Ovary (tissue), 3 donors: ENCODE data around the gene BDH2.

ENCODE experiments used
- CTCF ChIP-seq, 3 donors: fragments of 450-650 bp in 2 of 3; fragments of 200-600 bp in 1 of 3; IDR thresholded peaks; one replicate each; pipeline versions ENCODE4 v1.5.1 to v1.8.0; 2016 to 2022; ENCODE audit warnings: antibody characterized with exemption in 3 of 3, mild to moderate bottlenecking in 1 of 3
- EP300 ChIP-seq: sonication (generic); formaldehyde crosslinking; IDR thresholded peaks from one replicate; pipeline ENCODE4 v1.6.1; 2017; ENCODE audit warnings: antibody characterized with exemption
- POLR2A ChIP-seq: fragments of 450-650 bp; IDR thresholded peaks from one replicate; pipeline ENCODE4 v1.6.1; 2017; ENCODE audit warnings: antibody characterized with exemption, mild to moderate bottlenecking, moderate library complexity
- donor health status: DM: no; HTN: no; CAD: no.

GRCh38 chr4:103105558-103106356, 6.1 kb upstream of the BDH2 start:
- TF ChIP-seq CTCF (IDR thresholded peaks at IDR 0.05) = no peak
- TF ChIP-seq POLR2A = no peak
- no peak for TF ChIP-seq EP300
